GM12891 (cell line): ENCODE results near the gene ANKRD33B.

Source experiments
- POLR2A ChIP-seq: IDR thresholded peaks from 2 replicates; pipeline ENCODE4 v1.6.1; 2011; ENCODE audit warnings: low read depth, low read length, control low read depth
- POLR2AphosphoS5 ChIP-seq: IDR thresholded peaks from 2 replicates; pipeline ENCODE4 v1.6.1; 2011; ENCODE audit warnings: low read depth, low read length, control low read depth
- TAF1 ChIP-seq: IDR thresholded peaks from 2 replicates; pipeline ENCODE4 v1.6.1; 2011; ENCODE audit warnings: low read depth, low read length, control low read depth

GRCh38 chr5:10528827-10529226 lies 35.0 kb upstream of the ANKRD33B start:
- TF ChIP-seq POLR2A: no peak
- TF ChIP-seq TAF1: no peak
- TF ChIP-seq POLR2AphosphoS5: no peak
